Measurements from ENCODE around the gene MXD3.
"Not testable (repeated sequence)": the region's sequence is repeated elsewhere in the genome, so short reads cannot be mapped to it uniquely, and the experiment has no call there.

Gene MXD3

GRCh38 chr5:177301503-177302165 is 10.1 kb downstream of the MXD3 start:
- no peak for DNase-seq

- DNase-seq, result no peak
Observed at GRCh38 chr5:177300951-177301350, 10.7 kb downstream of the MXD3 start.

DNA sequence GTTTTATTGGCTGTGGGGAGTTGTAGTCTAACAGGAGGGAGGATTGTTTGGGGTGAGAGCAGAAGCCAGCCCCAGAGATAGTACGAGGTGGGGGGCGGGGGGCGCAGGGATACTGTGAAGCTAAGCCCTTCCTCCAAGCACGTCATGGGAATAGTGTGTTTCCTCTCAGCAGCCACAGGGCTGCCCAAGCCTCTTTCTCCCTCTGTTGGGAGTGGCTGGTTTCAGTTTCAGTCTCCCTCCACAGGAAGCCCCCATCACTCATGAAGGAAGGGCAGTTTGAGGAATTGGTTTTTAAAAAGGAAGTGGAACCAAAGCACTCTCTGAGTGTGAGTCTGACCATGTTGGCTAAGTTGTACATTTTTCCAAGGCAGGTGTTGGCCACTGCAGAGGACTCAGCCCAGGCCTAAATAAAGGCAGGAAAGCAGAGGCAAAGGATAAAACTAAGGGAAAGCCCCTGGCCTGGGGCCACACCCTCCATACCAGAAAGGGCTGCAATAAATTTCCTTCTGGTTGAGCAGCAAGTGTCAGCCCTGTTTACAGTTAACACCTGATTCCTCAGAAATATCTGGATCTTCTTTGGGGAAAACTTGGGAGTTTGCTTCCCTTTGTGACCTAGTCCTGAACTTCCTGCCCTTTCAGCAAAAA is 11.3 kb downstream of the MXD3 start:
- DNase-seq, result peak; percentile 81

- no peak for DNase-seq
Observed at GRCh38 chr5:177299697-177300096, 12.0 kb downstream of the MXD3 start.

- DNase-seq, result no peak
Observed at GRCh38 chr5:177297922-177298321, 13.8 kb downstream of the MXD3 start.

GRCh38 chr5:177296581-177296980 is 15.1 kb downstream of the MXD3 start:
- no peak for DNase-seq

DNA sequence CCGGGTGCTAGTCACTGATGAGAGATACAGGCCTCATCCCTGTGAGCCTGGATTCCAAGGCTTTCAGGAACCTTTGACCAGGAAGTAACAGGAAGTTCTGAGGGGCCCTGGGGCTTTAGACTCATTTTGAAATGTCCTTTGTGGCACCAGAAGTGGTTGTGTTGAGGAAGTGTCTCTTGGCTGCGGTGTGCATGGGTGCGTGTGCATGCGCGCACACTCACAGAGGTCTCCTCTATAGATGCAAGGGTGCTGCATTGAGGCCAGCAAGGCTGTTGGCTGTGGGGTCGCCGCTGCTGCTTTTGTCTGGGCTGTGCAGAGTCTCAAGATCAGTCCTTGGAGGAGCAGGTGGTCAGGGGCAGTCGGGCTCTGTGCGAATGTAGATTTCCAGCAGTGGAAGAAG is 15.8 kb downstream of the MXD3 start:
- no peak for DNase-seq

GRCh38 chr5:177294632-177295031 is 17.1 kb downstream of the MXD3 start:
- DNase-seq, result no peak

DNA sequence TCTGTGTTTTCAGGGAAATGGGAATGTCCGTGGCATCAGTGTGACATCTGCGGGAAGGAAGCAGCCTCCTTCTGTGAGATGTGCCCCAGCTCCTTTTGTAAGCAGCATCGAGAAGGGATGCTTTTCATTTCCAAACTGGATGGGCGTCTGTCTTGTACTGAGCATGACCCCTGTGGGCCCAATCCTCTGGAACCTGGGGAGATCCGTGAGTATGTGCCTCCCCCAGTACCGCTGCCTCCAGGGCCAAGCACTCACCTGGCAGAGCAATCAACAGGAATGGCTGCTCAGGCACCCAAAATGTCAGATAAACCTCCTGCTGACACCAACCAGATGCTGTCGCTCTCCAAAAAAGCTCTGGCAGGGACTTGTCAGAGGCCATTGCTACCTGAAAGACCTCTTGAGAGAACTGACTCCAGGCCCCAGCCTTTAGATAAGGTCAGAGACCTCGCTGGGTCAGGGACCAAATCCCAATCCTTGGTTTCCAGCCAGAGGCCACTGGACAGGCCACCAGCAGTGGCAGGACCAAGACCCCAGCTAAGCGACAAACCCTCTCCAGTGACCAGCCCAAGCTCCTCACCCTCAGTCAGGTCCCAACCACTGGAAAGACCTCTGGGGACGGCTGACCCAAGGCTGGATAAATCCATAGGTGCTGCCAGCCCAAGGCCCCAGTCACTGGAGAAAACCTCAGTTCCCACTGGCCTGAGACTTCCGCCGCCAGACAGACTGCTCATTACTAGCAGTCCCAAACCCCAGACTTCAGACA is 17.7 kb downstream of the MXD3 start:
- DNase-seq, result no peak

DNA sequence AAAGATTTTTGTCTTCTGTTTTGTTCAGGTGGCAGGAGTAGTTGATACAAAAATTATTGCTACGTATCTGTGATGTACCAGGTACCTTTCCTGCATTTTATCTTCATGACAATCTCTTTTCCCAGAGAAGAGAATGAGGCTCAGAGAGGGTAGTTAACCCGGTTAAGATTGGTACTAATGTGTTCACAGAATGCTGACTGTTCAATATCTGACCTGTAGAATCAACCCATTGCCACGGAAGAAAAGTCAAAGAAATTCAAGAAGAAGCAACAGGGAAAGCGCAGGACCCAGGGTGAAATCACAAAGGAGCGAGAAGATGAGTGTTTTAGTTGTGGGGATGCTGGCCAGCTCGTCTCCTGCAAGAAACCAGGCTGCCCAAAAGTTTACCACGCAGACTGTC is 20.0 kb downstream of the MXD3 start:
- DNase-seq, result no peak

DNA sequence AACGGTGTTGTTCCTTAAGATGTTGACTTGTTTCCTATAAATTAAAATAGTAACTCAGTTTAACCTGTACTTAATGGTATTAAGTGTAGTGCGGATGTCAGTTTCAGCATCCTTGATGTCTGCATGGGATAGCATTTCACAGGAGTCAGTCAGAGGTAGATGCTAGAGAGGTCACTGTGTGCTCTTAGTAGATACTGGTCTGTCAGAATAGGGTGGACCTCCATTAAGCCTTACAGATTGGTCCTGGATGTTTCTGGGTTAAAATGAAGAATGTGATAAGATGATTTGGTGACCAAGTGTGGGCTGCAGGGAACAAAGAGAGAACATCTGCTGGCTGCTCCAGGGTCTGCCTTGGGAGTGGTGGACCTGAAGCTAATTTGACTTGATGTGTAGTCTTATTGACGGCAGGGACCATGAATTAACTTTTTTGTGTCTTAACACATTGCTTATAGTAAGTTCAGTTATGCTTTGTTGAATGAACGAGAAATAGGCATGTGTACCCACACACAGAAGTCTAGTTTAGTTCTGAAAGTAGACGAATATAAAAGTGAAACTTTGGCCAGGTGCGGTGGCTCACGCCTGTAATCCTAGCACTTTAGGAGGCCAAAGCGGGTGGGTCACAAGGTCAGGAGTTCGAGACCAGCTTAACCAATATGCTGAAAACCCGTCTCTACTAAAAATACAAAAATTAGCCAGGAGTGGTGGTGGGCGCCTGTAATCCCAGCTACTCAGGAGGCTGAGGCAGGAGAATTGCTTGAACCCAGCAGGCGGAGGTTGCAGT is 20.7 kb downstream of the MXD3 start:
- no peak for DNase-seq

DNA sequence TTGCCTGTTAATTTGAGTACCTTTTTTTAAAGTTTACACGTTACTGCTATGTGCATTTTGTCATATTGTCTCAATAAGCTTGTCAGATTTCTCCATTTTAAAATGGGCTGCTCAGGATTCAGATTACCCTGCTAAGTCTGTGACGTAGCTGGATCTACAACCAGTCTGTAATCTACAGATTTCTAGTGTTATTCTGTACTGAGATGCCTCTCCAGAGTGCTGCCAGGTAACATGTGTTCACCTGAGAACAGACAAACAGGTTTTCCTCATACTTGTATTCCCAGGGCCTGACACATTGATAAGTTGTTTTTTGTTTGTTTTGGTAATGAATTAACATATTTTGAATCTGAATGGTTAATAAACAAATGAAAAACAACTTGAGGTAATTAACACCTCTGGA is 23.5 kb downstream of the MXD3 start:
- DNase-seq, result no peak

- no peak for DNase-seq
Observed at GRCh38 chr5:177276886-177277285, 34.8 kb downstream of the MXD3 start.

DNA sequence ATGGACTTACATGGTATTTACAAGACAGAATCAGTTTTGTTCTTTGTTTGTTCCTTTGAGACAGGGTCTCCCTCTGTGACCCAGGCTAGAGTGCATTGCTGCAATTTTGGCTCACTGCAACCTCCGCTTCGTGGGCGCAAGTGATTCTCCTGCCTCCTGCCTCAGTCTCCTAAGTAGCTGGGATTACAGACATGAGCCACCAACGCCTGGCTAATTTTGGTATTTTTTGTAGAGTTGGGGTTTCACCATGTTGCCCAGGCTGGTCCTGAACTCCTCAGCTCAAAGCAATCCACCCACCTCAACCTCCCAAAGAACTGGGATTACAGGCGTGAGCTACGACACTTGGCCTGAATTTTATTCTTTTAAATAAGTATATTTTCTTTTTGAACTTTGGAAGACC is 35.8 kb downstream of the MXD3 start:
- DNase-seq, result no peak

DNA sequence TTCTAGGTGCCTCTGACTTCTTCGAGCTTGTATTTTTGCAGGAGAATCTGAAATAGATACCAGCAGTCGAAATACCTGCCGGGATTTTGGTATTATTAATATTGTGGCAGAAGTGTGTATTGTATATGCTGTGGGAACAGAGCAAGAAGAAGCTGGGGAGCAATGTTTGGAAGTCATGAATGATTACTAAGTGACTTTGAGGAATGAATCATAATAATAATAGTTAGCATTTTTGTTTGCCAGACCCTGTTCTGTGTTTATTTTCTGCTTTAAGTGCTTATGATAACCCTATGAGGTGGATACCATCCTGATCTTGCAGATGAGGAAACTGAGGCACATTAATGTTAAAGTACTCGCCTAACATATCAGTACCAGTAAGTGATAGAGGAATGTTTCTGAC is 40.6 kb downstream of the MXD3 start:
- no peak for DNase-seq

- DNase-seq, result no peak
Observed at GRCh38 chr5:177270653-177271052, 41.0 kb downstream of the MXD3 start.

GRCh38 chr5:177269976-177270375 is 41.7 kb downstream of the MXD3 start:
- DNase-seq, result no peak

- DNase-seq, result no peak
Observed at GRCh38 chr5:177269232-177269895, 42.3 kb downstream of the MXD3 start.

DNA sequence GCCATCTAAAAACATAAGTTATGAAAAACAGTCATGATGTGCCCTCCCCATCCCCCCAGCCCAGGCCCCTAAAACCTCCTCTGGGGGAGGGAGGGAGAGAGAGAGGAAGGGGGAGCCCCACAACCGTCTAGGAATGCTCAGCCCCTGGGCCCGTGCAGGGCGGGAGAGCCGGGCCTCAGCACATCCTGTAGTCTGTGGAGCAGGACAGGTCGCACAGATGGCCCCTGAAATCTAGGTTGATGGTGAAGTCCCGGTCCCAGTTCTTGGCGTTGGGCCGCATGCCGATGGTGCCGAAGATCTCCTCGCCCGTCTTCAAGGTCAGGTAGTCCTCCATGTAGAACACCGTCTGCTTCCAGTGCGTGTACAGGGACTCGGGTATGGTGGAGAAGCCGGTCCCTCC is 46.3 kb downstream of the MXD3 start:
- DNase-seq, result no peak

DNA sequence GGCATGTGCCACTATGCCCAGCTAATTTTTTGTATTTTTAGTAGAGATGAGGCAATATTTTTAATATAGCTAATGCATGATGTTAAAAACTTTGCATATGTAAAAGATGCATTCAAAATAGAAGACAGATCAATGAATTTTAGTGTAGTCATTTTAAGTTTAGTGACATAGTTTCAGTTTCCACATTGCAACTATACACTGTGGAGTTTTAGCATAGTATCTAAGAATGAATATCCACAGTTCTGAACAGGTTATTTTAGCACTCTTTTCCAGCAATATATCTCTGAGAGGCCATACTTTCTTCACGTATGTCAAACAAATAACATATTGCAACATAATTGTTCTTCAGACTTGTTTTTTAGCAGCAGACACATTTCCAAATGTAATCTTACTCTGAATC is 47.5 kb downstream of the MXD3 start:
- DNase-seq, result no peak

GRCh38 chr5:177261510-177261909 is 50.2 kb downstream of the MXD3 start:
- no peak for DNase-seq

DNA sequence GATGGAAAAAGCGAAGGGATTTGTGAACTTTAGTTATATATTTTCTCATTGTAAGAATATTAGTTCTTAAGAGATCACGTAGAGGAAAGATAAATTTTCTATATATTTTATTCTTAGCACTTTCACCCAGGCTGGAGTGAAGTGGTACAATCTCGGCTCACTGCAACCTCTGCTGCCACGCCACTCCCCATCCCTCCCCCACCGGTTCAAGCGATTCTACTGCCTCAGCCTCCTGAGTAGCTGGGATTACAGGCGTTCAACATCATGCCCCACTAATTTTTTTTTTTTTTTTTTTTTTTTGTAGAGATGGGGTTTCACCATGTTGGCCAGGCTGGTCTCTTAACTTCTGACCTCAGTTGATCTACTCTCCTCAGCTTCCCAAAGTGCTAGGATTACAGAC is 50.7 kb downstream of the MXD3 start:
- no peak for DNase-seq

DNA sequence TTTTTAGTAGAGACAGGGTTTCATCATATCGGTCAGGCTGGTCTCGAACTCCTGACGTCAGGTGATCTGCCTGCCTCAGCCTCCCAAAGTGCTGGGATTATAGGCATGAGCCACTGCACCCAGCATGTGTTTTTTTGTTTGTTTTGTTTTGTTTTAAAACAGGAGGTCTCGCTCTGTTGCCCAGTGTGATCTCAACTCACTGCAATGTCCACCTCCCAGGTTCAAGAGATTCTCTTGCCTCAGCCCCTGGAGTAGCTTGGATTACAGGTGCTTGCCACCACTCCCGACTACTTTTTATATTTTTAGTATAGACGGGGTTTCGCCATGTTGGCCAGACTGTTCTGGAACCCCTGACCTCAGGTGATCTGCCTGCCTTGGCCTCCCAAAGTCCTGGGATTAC is 53.0 kb downstream of the MXD3 start:
- DNase-seq, result not testable (repeated sequence)

Data from CD4-positive, alpha-beta T cell treated with Interleukin-17A for 1 hour (primary cell).